PFSK-1 (cell line): Measurements from ENCODE around the gene MMP7.

Experiments
- POLR2AphosphoS5 ChIP-seq: IDR thresholded peaks from 2 replicates; pipeline ENCODE4 v1.6.1; 2012; ENCODE audit warnings: low read depth, mild to moderate bottlenecking, control low read depth, low read length, moderate library complexity
- SIN3A ChIP-seq: IDR thresholded peaks from 2 replicates; pipeline ENCODE4 v1.6.1; 2012; ENCODE audit warnings: mild to moderate bottlenecking, low read length, moderate library complexity, borderline replicate concordance; ENCODE audit not compliant: insufficient read depth
- TAF1 ChIP-seq: IDR thresholded peaks from 2 replicates; pipeline ENCODE4 v1.6.1; 2012; ENCODE audit warnings: low read length, control low read depth, borderline replicate concordance; ENCODE audit not compliant: insufficient read depth
- TF ChIP-seq, protein P1 (sequence below), 2 experiments: IDR thresholded peaks; 2 replicates each; pipeline versions ENCODE4 v1.6.1 to v1.8.0; 2011 to 2012; ENCODE audit warnings: low read depth in 2 of 2, low read length in 2 of 2, control low read depth in 1 of 2, inconsistent platforms in 1 of 2, mild to moderate bottlenecking in 1 of 2, moderate library complexity in 1 of 2; ENCODE audit not compliant: insufficient read depth in 1 of 2

DNA sequence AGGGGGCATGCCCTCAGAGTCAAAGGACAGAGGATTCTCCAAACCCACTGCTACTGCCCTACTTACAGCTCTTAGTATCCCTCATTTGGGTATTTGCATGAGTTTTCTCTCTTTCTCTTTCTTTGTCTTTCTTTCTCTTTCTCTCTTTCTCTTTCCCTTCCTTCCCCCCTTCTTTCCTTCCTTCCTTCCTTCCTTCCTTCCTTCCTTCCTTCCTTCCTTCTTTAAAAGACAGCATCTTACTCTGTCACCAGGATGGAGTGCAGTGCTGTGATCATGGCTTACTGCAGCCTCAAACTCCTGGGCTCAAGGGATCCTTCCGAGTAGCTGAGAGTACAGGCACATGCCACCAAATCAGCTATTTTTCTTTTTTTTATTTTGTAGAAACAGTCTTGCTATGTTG lies 14.0 kb upstream of the MMP7 start:
- TF ChIP-seq POLR2AphosphoS5 (no peak), TAF1 (no peak), SIN3A (no peak)
- TF ChIP-seq, protein P1, sequence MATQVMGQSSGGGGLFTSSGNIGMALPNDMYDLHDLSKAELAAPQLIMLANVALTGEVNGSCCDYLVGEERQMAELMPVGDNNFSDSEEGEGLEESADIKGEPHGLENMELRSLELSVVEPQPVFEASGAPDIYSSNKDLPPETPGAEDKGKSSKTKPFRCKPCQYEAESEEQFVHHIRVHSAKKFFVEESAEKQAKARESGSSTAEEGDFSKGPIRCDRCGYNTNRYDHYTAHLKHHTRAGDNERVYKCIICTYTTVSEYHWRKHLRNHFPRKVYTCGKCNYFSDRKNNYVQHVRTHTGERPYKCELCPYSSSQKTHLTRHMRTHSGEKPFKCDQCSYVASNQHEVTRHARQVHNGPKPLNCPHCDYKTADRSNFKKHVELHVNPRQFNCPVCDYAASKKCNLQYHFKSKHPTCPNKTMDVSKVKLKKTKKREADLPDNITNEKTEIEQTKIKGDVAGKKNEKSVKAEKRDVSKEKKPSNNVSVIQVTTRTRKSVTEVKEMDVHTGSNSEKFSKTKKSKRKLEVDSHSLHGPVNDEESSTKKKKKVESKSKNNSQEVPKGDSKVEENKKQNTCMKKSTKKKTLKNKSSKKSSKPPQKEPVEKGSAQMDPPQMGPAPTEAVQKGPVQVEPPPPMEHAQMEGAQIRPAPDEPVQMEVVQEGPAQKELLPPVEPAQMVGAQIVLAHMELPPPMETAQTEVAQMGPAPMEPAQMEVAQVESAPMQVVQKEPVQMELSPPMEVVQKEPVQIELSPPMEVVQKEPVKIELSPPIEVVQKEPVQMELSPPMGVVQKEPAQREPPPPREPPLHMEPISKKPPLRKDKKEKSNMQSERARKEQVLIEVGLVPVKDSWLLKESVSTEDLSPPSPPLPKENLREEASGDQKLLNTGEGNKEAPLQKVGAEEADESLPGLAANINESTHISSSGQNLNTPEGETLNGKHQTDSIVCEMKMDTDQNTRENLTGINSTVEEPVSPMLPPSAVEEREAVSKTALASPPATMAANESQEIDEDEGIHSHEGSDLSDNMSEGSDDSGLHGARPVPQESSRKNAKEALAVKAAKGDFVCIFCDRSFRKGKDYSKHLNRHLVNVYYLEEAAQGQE (IDR thresholded peaks at IDR 0.05; ENCODE audit: insufficient read depth in 1 of 2, low read depth in 2 of 2, low read length in 2 of 2), result no peak
